GM18505 (cell line): ENCODE data around the gene RUNX2.
"Not testable (repeated sequence)": the region's sequence is repeated elsewhere in the genome, so short reads cannot be mapped to it uniquely, and the experiment has no call there.

Experiments
- ATAC-seq: cut with Tn5 transposase; IDR thresholded peaks from one replicate; pipeline ENCODE4 v1.9.1; 2021; ENCODE audit not compliant: unreplicated experiment
- POLR2A ChIP-seq: IDR thresholded peaks from 4 replicates; pipeline ENCODE4 v1.6.1; 2011; ENCODE audit warnings: borderline replicate concordance; ENCODE audit not compliant: insufficient read depth, insufficient read length; ENCODE audit errors: extremely low read depth

Gene RUNX2

DNA sequence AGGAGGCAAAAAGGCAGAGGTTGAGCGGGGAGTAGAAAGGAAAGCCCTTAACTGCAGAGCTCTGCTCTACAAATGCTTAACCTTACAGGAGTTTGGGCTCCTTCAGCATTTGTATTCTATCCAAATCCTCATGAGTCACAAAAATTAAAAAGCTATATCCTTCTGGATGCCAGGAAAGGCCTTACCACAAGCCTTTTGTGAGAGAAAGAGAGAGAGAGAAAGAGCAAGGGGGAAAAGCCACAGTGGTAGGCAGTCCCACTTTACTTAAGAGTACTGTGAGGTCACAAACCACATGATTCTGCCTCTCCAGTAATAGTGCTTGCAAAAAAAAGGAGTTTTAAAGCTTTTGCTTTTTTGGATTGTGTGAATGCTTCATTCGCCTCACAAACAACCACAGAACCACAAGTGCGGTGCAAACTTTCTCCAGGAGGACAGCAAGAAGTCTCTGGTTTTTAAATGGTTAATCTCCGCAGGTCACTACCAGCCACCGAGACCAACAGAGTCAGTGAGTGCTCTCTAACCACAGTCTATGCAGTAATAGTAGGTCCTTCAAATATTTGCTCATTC lies at the start of gene RUNX2:
RUNX2 (plus strand) TSS at position 375 of the 567 bp plus-strand sequence. CDS start 397 bp downstream, outside the sequence.
- ATAC-seq = no peak
- no peak for TF ChIP-seq POLR2A

DNA sequence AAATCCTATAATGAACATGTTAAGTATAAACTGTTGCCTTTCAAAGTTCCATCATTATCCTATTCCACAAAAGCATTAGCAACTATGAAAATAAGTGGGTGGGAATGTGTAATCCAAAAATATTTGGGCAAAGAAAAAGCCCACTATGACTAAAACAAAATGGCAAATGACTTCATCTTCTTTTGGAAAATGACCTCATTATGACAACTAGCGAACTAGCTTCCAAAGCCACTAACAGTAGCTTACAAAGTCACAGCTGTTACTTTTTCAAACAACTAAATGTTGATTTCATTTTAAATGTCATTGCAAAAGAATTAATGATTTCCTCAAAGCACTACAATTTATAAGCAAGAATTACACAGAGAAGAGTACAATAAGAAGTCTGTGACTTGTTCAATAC lies 49.8 kb upstream of the RUNX2 start:
- TF ChIP-seq POLR2A = no peak
- ATAC-seq = no peak

DNA sequence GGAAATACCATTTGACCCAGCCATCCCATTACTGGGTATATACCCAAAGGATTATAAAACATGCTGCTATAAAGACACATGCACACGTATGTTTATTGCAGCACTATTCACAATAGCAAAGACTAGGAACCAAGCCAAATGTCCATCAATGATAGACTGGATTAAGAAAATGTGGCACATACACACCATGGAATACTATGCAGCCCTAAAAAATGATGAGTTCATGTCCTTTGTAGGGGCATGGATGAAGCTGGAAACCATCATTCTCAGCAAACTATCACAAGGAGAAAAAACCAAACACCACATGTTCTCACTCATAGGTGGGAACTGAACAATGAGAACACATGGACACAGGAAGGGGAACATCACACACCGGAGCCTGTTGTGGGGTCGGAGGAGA lies 41.4 kb upstream of the RUNX2 start:
- not testable (repeated sequence) for ATAC-seq

DNA sequence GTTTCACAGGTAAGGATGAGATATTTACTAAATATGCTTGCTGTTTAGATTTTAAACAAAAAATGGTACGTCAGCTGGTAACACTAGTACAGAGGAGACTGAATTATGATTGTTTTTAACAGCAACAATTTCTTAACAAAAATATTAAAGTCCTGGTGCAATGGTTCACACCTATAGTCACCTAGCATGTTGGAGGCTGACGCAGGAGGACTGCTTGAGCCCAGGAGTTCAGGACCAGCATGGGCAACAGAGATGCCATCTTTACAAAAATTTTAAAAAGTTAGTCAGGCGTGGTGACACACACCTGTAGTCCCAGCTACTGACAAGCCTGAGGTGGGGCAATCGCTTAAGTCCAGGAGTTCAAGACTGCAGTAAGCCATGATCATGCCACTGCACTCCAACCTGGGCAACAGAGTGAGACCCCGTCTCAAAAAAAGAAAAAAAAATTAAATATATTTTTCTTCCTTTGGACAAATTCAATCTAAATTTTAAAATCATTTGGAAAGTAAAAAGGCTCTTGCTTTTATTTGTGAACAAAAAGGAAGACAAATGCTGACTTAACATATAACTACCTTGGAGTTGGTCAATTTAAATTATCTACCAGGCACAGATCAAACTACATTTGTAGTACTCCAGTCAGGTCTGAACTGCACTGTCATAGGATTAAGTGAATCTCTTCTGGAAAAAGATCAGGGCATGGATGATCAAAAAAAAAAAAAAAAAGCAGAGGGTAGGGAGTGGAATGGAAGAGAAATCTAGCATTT lies 38.2 kb upstream of the RUNX2 start:
- no peak for TF ChIP-seq POLR2A
- no peak for ATAC-seq

DNA sequence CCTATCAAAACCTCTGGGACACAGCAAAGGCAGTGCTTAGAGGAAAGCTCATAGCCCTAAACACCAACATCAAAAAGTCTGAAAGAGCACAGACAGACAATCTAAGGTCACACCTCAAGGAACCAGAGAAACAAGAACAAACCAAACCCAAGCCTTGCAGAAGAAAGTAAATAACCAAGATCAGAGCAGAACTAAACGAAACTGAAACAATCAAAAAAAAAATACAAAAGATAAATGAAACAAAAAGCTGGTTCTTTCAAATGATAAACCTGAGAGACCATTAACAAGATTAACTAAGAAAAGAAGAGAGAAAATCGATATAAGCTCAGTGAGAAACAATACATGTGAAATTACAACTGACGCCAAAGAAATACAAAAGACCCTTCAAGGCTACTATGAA lies 34.8 kb upstream of the RUNX2 start:
- ATAC-seq = no peak
- TF ChIP-seq POLR2A = no peak

DNA sequence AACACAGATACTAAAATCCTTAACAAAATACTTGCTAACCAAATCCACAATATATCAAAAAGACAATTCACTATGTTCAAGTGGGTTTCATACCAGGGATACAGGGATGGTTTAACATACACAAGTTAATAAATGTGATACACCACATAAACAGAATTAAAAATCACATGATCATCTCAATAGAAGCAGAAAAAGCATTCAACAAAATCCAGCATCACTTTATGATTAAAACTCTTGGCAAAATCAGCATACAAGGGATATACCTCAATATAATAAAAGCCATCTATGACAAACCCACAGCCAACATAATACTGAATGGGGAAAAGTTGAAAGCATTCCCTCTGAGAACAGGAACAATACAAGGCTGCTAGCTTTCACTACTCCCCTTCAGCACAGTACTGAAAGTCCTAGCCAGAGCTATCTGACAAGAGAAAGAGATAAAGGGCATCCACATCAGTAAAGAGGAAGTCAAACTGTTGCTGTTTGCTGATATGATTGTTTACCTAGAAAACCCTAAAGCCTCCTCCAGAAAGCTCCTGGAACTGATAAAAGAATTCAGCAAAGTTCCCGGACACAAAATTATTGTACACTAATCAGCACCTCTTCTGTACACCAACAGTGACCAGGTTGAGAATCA lies 33.9 kb upstream of the RUNX2 start:
- ATAC-seq = not testable (repeated sequence)

DNA sequence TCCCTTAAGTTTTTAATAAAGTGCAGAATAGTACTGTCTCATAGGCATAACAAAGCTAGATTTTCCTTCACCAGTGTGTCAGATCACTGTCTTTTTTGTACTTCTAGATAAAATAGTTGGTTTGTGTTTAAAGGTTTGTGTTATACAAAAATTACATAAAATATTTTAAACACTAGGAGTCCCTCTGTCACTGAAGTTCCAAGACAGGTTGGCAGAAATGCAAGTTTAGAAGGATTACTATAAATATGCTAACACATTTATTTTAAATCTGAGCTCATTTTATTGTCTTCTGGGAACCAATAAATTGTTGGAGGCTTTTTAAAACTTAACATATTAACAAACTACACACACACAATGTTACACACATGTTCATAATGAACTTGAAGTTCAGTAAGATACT lies 30.8 kb upstream of the RUNX2 start:
- ATAC-seq = no peak

DNA sequence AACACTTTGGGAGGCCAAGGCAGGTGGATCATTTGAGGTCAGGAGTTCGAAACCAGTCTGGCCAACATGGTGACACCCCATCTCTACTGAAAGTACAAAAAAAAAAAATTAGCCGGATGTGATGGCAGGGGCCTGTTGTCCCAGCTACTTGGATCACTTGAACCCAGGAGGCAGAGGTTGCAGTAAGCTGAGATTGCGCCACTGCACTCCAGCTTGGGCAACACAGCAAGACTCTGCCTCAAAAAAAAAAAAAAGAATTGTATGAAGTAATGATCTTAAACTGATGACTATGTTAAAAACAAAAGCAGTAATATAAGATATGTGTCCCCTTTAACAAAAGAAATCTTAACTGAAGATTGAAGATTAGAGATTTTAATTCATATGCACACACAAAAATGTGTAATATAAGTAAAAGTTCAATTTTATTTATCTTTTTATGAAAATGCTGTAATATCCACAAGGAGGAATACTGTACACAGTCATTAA lies 29.0 kb upstream of the RUNX2 start:
- no peak for ATAC-seq
- TF ChIP-seq POLR2A = no peak

More for the DNA sequence above, 30.8 kb upstream of the RUNX2 start:
- no peak for TF ChIP-seq POLR2A

DNA sequence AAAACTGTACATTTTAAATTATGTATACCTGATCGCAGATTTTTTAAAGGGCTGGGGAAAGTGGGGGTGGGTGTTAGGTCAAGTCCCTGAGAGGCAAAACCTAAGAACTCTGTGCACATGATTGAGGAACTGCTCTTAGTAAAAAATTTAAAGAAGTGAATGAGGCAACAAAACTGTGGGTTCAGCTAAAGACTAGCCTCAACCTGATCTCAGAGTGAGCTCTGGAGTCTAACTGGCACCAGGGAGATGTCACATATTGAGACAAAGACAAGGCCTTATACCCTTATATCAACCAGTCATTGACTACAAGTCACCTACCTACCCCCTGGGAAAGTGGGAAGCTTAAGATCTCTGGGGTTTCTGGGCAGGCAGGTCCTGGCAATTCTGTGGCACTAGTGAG lies 27.4 kb upstream of the RUNX2 start:
- no peak for ATAC-seq
- TF ChIP-seq POLR2A = no peak

DNA sequence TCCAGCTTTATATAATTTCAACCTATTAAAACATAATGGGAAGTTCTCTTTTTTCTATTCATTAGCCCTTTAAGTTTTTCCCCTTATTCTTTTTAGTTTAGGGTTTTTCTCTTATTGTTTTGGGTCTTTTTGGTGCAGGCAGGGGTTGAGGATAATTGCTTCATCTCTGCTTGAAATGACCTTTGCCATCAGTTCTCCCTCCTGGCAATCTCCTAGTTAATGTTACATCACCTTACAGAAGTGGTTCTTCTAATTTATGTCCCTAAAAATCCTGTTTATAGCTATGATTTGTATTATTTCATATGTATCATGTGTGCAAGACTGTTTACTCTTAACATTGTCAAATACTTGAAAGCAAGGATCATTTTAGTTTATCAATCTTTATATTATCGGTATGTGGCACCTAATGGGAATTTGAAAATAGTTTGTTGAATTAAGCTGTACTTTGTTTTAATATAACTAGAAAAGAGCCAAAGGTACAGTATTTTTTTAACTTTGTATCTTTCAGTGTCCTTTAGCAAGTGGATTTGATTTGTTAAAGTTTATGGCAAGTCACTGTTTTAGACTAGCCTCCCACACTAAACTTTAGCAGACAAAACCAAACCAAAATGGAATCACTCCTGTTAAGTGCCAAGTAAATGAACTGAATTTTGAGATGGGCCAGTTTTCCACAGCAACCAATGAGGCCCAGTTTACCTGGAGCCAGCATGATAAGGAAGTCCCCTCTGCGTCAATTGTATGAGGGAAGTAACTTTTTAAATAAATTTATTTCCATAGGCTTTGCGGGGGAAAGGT lies 26.6 kb upstream of the RUNX2 start:
- ATAC-seq = no peak
- TF ChIP-seq POLR2A = no peak

DNA sequence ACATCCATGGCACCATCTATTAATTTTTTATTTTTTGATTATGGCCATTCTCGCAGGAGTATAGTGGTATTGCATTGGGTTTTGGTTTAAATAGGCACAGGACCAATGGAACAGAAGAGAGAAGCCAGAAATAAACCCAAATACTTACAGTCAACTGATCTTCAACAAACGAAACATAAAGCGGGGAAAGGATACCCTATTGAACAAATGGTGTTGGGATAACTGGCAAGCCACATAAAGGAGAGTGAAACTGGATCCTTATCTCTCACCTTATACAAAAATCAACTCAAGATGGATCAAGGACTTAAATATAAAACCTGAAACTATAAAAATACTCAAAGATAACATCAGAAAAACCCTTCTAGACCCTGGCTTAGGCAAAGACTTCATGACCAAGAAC lies 25.3 kb upstream of the RUNX2 start:
- TF ChIP-seq POLR2A = no peak
- ATAC-seq = no peak

DNA sequence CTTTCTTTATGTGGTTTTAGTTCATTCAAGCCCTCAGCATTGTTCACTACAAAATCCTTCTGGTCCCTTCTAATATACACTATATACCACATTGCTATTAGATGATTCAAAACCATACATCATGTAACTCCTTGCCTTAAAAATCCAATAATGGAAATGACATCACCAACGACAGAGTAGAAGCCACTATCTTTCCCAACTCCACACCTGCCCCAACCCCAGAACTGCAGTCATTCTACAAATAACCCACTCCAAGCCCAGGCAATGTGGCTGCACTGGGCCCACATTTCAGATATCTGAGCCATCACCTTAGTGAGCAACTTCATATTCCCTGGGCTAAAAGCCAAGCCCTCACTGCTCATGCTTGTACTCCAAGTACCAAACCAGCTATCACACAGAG lies 22.6 kb upstream of the RUNX2 start:
- no peak for TF ChIP-seq POLR2A
- ATAC-seq = no peak

DNA sequence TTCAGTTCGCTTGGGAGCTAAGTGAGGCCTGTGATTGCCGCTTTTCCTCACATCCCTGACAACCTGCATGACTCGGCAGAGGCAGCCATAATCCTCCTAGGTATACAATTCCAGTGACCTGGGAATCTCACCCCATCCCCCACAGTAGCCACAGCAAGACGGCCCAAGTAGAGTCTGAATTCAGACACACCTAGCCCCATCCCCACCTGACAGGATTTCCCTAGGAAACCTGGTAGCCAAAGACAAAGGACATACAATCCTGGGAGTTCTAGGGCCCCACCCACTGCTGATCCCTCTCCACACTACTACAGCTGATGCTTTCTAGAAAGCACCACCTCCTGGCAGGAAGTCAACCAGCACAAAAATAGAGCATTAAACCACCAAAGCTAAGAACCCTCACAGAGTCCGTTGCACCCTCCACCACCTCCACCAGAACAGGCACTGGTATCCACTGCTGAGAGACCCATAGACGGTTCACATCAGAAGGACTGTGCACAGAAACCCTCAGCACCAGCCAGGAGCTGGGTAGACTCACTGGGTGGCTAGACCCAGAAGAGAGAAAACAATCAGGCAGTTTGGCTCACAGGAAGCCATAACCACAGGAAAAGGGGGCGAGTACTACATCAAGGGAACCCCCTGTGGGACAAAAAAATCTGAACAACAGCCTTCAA lies 17.9 kb upstream of the RUNX2 start:
- TF ChIP-seq POLR2A = no peak
- ATAC-seq = no peak
